Thyroid gland (tissue), 4 donors: ENCODE data around the gene LRP1. TPM values are rescaled to one million over a fixed set of nuclear protein-coding genes. Genes with fewer than 3 reads are reported as not detected.

ENCODE experiments used
- DNase-seq, 2 donors: peaks; one replicate each; pipeline ENCODE4 v3.0.0-alpha.2; 2019
- H3K27ac ChIP-seq, 3 donors: fragments of 200-600 bp; sonication (generic); 1 replicate in 2 of 3; 2 replicates in 1 of 3; pipeline ENCODE4 v1.5.1; 2016 to 2019; ENCODE audit warnings: mild to moderate bottlenecking in 1 of 3, moderate library complexity in 1 of 3
- H3K27me3 ChIP-seq: fragments of 200-600 bp; sonication (generic); one replicate; pipeline ENCODE4 v1.5.1; 2019
- H3K36me3 ChIP-seq, 2 donors: fragments of 200-600 bp; sonication (generic); one replicate each; pipeline ENCODE4 v1.5.1; 2016 to 2019
- H3K4me1 ChIP-seq, 2 donors: fragments of 200-600 bp; sonication (generic); one replicate each; pipeline ENCODE4 v1.5.1; 2017 to 2019
- H3K4me3 ChIP-seq, 3 donors: fragments of 200-600 bp; sonication (generic); replicated peaks in 1 of 3; 1 replicate in 2 of 3; 2 replicates in 1 of 3; pipeline ENCODE4 v1.5.1; 2016; ENCODE audit warnings: mild to moderate bottlenecking in 1 of 3
- H3K9me3 ChIP-seq: fragments of 200-600 bp; sonication (generic); one replicate; pipeline ENCODE4 v1.5.1; 2017
- CTCF ChIP-seq, 6 experiments: fragments of 200-600 bp in 3 of 6; fragments of 450-650 bp in 3 of 6; sonication (generic) in 3 of 6; IDR thresholded peaks; one replicate each; pipeline ENCODE4 v1.5.1; 2016 to 2019; ENCODE audit warnings: antibody characterized with exemption in 6 of 6, mild to moderate bottlenecking in 2 of 6, inconsistent platforms in 1 of 6, moderate library complexity in 1 of 6
- POLR2A ChIP-seq, 2 donors: fragments of 450-650 bp; IDR thresholded peaks; one replicate each; pipeline ENCODE4 v1.6.1; 2017; ENCODE audit warnings: antibody characterized with exemption in 2 of 2, mild to moderate bottlenecking in 2 of 2, moderate library complexity in 1 of 2
- WGBS, 2 donors: methylation state at CpG; one replicate each; pipeline ENCODE4 v1.1.5; 2017; 5-methylcytosine and 5-hydroxymethylcytosine counted together
- intact Hi-C: fragments of 100-400 bp; cut with DNase I; formaldehyde crosslinking; loops from one replicate; pipeline ENCODE4 v1.15.1; 2023
- total RNA-seq, 4 donors: library from RNA; depleted of rRNA; stranded (reverse); fragments of >200 nt; gene quantifications; one replicate each; pipeline ENCODE4 v1.2.3, GENCODE V29; 2016

The LRP1 gene
- total RNA-seq, 4 donors from 2014 or later: 98.5 to 161 (median 118) TPM

GRCh38 chr12:57219993-57220754, 91.9 kb downstream of the LRP1 start:
- Histone ChIP-seq H3K27ac (no peak overlapping the region), H3K4me3 (no peak overlapping the region), H3K4me1 (peaks cover 8 to 26% of the 10 kb centered on the region in 2 donors), H3K27me3 (peaks cover 36% of the 10 kb centered on the region), H3K9me3 (no peaks in the 10 kb centered on the region), H3K36me3 (no peaks in the 10 kb centered on the region)
- intact Hi-C loops: no loop called here
- 8% methylated on average over 38 of the region's 38 CpGs for WGBS, 2 donors
- DNase-seq: no peak
- TF ChIP-seq POLR2A (IDR thresholded peaks at IDR 0.05): no peak
- no peak for TF ChIP-seq CTCF (IDR thresholded peaks at IDR 0.05)

DNA sequence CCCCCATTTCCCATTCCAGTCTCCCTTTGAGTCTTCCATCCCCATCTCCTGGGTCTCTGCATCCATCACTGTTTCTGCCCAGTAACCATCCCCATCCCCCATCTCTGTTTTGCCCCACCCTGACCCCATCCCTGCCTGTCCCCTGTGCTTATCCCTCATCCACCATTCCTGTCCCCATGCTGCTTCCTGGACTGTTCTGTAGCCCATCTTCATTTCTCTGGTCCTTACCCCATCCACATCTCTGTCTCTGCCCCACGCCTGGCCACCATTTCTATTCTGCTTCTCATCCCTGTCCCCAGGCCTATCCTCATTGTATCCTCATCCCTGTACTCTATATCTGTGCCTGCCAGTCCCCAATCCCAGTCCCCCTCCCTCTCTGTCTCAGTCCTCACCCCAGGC, 92.5 kb downstream of the LRP1 start:
- Histone ChIP-seq H3K27me3 (peaks cover 36% of the 10 kb centered on the region), H3K36me3 (no peaks in the 10 kb centered on the region), H3K9me3 (no peaks in the 10 kb centered on the region), H3K27ac (no peak overlapping the region), H3K4me1 (peaks cover 8 to 29% of the 10 kb centered on the region in 2 donors), H3K4me3 (no peak overlapping the region)
- intact Hi-C loops: no loop called here
- WGBS, 2 donors: 39 to 41% methylated on average over 1 of the region's 1 CpG
- TF ChIP-seq POLR2A (IDR thresholded peaks at IDR 0.05) (no peak), CTCF (IDR thresholded peaks at IDR 0.05) (no peak)
- DNase-seq: no peak

GRCh38 chr12:57221169-57221917, 93.1 kb downstream of the LRP1 start:
- Histone ChIP-seq H3K4me1 (peaks cover 8 to 26% of the 10 kb centered on the region in 2 donors), H3K36me3 (no peaks in the 10 kb centered on the region), H3K27ac (no peak overlapping the region), H3K27me3 (peaks cover 39% of the 10 kb centered on the region), H3K4me3 (no peak overlapping the region), H3K9me3 (no peaks in the 10 kb centered on the region)
- DNase-seq: no peak
- no peak for TF ChIP-seq POLR2A (IDR thresholded peaks at IDR 0.05)
- TF ChIP-seq CTCF (IDR thresholded peaks at IDR 0.05): no peak
- intact Hi-C loops: no loop called here
- 12 to 20% methylated on average over 10 to 16 of the region's 24 CpGs for WGBS, 2 donors

DNA sequence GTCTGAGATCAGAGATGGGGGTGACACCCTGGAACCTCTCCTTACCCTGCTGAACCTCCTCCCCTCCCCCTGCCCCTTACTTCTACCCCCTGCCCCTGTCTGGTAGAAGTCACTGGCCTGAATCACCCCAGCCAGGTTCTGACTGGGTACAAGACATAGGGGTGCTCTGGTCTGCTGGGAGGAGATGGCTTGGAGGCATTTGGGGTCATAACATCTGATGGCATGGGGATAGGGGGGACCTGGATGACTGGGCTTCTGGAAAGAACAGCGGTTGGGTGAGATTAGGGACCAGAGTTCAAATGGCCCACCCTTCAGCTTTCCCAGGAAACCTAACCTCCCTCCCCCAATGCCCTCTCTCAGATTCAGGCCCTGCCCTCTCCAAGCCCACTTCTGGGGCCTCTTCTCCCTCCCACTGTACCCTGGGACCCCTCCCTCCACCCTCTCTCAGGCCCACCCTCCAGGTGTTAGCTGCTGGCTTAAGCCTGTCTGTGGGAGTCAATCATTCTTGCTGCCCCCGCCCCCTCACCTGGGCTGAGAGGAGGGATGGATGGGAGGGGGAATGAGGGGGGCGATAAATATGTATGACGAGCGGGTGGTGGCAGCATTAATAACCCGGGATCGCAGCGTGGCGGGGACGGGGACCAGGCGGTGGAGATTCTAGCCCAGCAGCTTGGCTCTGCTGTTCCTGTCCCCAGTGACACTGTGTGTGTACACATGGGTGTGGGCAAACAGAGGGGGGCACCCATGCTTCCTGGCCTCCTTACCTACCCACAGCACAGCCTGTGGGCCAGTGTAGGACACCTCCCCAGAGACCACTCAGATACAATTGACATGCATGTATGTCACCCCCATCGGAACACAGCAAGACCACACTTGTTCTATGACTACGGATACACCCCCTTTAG, 94.3 kb downstream of the LRP1 start:
- peaks cover under 1 to 28% of the 10 kb centered on the region in 2 donors for H3K4me1 ChIP-seq
- DNase-seq: no peak
- H3K4me3 ChIP-seq: no peak overlapping the region
- no peak overlapping the region for H3K27ac ChIP-seq
- TF ChIP-seq POLR2A (IDR thresholded peaks at IDR 0.05): no peak
- 21 to 23% methylated on average over 13 of the region's 13 CpGs for WGBS, 2 donors
- peaks cover 35% of the 10 kb centered on the region for H3K27me3 ChIP-seq
- intact Hi-C loops: no loop called here
- H3K9me3 ChIP-seq: no peaks in the 10 kb centered on the region
- no peaks in the 10 kb centered on the region for H3K36me3 ChIP-seq
